DMS114 treated with DMSO at 0.1 percent for 48 hours (cell line): ENCODE results near the gene ADAMTS16.

Experiments
- DNase-seq: peaks from one replicate; lab custom pipeline; 2025; ENCODE audit not compliant: unreplicated experiment; lab: John Stamatoyannopoulos, UW

The ADAMTS16 gene

GRCh38 chr5:5220901-5221631, 80.9 kb downstream of the ADAMTS16 start:
- DNase-seq, result no peak

GRCh38 chr5:5221724-5222123, 81.6 kb downstream of the ADAMTS16 start:
- DNase-seq, result no peak

- no peak for DNase-seq
Measured at GRCh38 chr5:5231576-5231975, 91.4 kb downstream of the ADAMTS16 start.

DNA sequence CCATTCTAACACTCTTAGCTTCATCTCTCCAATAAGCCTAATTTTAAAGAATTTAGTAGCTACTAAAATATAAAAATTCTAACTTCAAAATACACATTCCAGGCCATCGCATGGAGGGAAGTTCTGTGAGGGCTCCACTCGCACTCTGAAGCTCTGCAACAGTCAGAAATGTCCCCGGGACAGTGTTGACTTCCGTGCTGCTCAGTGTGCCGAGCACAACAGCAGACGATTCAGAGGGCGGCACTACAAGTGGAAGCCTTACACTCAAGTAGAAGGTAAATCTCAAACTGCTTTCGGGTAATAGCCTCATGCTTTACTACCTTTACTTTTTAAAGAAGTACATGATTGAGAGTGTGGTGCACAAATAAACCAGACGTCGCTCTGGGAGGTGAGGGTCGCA, 94.8 kb downstream of the ADAMTS16 start:
- DNase-seq, result no peak

GRCh38 chr5:5235685-5236084, 95.6 kb downstream of the ADAMTS16 start:
- DNase-seq, result no peak

DNA sequence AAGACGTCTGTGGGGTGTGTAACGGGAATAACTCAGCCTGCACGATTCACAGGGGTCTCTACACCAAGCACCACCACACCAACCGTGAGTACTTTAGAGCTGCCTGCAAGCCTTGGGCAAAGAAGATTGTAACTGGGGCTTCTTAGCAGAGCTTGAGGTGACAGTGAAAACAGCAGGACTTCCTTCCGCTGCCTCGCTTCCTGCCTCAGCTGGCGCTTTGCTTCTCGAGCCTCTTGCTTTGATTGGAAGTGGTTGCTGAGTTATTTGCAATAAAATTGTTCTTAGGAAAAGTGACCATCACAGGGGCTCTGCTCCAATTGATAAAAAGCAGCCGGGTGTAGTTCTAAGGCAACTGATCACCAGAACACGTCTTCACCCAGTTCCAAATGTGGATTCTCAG, 99.1 kb downstream of the ADAMTS16 start:
- DNase-seq, result no peak

DNA sequence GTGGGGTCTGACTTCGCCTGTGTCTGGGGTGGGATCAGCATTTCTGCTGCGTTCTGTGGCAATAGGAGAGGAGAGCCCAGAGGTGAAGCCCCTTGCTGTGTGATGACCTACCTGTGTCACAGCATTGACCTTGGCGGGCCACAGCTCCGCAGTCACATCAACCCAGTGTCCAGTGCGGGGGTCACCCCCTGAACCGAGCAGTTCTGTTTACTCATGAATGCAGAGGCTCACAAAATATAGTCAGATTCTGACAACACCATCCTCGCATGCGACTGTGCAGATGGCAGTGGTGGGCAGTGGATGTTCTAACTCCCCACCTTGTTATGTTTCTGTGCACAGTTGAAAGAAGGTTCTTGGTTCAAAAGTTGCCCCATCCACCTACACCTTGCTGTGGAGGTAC, 100.1 kb downstream of the ADAMTS16 start:
- DNase-seq, result no peak

GRCh38 chr5:5242056-5242455, 101.9 kb downstream of the ADAMTS16 start:
- no peak for DNase-seq

- no peak for DNase-seq
Measured at GRCh38 chr5:5246736-5247135, 106.6 kb downstream of the ADAMTS16 start.

GRCh38 chr5:5250758-5251157, 110.6 kb downstream of the ADAMTS16 start:
- no peak for DNase-seq

GRCh38 chr5:5252106-5252505, 112.0 kb downstream of the ADAMTS16 start:
- no peak for DNase-seq

- no peak for DNase-seq
Measured at GRCh38 chr5:5257353-5257752, 117.2 kb downstream of the ADAMTS16 start.

DNA sequence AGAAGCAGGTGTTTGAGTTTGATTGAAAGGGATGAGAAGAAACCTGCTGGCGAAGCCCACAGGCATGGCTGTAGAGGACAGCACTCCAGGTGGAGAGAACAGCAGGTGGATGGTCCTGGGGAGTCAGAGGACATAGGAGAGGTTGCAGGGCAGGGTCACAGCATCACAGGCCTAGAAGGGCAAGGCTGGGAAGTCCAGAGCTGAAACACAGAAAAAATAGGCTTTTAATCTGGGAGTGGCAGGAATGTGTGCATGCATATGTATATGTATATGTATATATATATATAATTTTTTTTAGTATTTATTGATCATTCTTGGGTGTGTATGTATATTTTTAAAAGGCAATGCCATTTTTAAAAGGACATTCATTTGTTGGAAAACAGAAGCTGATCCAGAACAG, 118.4 kb downstream of the ADAMTS16 start:
- DNase-seq, result no peak

- DNase-seq, result no peak
Measured at GRCh38 chr5:5264727-5265126, 124.6 kb downstream of the ADAMTS16 start.

DNA sequence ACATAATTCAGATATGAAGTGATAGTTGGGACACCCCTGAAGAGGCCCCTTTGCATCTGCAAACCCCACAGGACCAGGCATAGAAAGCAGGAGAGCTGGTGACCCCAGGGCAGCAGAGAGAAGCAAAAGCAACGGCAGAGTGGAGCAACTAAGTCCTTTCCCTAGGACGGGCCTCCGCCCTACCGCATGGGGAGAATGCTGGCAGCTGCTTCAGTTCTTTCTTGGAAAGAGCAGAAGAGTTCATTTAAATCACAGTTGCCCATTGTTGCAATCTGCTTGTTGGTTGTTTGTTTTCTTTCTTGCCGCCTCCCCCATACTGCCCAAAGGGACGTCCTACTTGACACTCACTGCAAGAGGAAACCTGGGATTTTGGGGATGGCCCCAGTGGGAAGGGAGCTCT, 126.2 kb downstream of the ADAMTS16 start:
- DNase-seq, result no peak

DNA sequence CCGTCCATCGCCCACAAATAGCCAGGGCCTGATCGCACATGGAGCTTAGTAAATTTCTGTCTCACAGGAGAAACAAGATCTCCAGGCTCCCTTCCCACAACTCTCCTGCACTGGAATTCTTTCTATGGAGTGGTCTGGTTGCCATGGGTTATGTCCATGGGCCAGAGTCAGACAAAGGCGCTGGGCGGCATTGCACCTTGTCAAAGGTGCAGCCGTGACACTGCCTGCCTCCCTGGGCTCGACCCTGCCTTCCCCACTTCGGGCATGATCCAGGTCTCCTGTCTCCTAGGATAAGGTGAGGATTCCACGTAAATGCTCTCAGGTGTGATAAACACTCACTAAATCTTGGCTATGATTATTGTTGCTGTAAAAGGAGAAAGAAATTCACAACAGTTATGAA, 130.0 kb downstream of the ADAMTS16 start:
- no peak for DNase-seq

DNA sequence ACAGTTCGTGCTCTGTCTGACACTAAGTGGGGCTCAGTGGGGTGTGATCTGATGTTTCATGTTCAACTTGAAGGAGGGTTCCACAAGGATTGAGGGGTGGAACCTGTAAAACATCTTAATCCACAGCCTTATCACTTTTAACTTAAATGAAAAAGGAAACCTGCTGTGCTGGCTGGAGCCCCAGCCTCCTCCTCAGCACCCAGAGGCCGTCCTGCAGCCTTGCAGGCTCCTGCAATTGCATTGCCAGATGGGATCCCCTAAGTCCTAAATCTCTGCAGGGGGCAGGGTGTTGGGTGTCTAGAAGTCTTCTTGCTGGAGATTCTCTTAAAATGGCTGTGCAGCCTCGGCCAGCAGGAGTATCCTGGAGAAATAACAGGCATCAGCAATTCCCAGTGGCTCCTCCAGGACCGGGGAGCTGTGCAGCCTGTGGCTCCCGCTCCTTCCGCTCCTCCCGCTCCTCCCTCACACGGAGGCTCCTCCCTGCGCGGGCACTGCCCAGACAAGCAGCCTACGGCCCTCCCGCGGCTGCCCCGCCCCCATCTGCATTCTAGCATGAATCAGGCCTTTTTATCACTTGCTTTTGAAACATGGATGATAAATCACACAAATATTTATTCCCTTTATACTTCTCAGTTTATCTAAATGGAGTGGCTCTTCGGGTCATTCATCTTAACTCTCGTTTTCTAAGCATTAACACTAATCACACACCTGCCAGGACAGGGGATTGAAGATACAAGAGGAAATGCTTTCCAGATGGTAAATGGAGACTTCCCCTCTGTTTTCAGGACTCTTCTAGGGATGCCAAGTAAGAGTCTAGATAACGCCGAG, 131.0 kb downstream of the ADAMTS16 start:
- no peak for DNase-seq

DNA sequence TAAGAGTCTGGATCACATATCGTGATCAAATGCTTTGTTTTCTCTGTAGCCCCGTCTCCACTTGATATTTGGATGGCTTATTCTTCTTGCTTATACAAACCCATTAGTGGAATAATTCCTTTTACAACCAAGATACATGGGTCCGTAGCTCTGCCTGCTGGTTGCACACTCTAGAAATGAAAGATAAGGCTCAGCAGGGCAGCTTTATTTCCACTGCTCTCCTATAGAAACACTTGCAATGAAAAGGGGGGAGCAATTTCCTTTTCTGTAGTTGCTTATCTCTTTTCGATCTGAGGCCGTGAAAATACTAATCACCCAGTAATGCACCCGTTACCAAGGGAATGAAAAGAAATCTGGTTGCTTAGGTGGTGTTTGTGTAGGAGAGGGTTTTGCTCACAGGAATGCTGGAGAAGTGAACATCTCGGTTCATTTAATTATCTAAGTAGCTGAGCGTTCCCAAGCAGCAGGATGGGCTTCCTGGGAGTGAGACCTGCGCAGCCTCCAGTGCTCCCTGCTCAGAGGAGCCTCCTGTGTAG, 131.7 kb downstream of the ADAMTS16 start:
- DNase-seq, result no peak

DNA sequence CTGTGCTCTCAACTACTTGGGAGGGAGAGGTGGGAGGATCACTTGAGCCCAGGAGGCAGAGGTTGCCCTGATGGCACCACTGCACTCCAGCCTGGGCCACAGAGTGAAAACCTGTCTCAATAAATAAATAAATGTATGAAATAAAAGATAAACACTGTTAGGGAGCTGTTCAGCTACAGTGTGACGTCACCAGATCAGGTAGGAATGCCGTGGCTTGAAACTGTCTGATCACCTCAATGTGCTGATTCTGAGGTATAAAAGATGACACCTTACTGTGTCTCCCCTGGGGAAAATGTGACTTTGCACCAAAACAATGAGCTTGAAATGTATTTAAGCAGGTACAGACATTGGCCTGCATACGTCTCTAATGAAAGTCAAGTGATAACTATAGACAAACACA, 133.3 kb downstream of the ADAMTS16 start:
- no peak for DNase-seq

DNA sequence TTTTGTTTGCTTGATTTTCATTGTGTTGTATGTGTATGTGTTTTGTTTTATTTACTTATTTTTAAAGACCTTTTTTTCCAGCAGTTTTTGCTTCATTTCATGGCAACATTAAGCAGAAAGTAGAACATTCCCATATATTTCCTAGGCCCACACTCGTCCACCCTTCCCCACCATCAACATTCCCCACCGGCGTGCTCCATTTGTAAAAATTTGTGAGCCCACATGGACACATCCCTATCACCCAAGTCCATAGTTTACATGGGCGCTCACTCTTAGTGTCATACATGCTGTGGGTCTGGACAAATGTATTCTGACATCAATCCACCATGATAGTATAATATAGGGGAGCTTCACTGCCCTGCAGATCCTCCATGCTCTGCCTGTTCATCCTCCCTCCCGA, 133.8 kb downstream of the ADAMTS16 start:
- no peak for DNase-seq

GRCh38 chr5:5275211-5275610, 135.1 kb downstream of the ADAMTS16 start:
- DNase-seq, result no peak

DNA sequence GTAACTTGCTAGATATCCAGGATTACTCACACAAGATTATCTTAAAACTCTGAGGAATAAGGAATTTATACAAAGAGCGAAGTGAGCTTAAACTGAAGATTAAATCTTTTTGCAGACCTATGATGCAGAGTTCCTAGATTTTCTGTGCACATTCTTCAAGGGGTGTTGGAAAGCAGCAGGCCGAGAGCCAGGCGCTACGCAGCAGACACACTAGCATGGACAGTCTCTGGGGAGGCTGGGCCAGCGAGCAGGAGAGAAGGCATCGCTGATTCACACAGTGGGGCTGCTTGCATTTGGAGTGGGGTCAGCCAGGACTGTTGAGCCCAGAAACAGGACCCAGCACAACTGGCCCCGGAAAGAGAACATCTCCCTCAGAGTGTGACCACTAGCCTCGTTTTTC, 136.3 kb downstream of the ADAMTS16 start:
- no peak for DNase-seq
